GM18873 (cell line): ENCODE results near the gene ARPC4.

Experiments used
- ATAC-seq: cut with Tn5 transposase; IDR thresholded peaks from one replicate; pipeline ENCODE4 v1.9.1; 2021; ENCODE audit warnings: mild to moderate bottlenecking, moderate library complexity, moderate number of reproducible peaks; ENCODE audit not compliant: unreplicated experiment, low FRiP score

Gene ARPC4

DNA sequence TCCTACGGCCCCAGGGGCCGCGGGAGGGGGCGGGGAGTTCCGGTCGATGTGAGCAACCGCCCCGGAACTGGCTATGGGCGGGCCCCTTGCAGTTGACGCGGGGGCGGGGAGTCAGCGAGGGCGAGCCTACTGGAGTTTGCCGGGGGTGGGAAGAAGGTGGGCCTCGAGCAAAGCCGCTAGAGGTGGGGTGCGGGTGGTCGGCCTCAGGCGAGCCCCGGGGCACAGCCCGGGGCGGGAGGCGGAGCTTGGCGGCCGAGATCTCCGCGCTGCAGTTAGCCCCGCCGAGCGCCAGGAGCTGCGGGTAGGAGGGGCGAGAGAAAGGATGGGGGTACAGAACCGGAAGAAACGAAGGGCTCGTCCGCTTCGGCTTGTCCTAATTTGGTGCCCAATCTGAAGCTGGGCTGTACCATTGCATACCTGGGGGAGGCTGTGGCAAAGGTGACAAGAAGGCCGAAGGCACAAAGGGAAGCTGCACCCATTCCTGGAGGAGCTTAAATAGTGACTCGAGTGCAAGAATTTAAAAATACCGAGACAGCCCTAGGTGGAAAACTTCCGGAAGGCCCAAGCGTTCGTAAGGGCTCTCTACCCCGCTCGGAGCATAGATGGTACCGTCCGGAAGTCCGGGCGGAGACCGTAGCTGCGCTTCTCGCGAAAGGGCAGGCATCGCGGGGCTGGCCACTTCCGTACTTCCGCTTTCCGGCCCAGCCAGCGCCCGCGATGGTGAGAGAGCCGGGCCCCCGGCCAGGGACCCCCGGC, at the start of gene ARPC4, which contains the start of gene TADA3:
TSS of gene ARPC4 (plus strand) at position 678 of the 756 bp plus-strand sequence. CDS start at position 718, 40 bp downstream.
TSS of gene TADA3 (minus strand) at position 69 of the 756 bp plus-strand sequence. CDS start 1,007 bp downstream, outside the sequence.
- peak; percentile 80 for ATAC-seq

DNA sequence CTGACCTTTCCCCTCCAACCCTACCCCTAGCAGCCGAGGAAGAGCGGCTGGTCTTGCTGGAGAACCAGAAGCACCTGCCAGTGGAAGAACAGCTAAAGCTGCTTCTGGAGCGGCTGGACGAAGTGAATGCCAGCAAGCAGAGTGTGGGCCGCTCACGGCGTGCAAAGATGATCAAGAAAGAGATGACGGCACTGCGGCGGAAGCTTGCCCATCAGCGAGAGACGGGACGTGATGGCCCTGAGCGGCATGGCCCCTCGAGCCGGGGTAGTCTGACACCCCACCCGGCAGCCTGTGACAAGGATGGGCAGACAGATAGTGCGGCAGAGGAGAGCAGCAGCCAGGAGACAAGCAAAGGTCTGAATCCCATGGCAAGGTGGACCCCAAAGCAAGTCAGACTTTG, 49.3 kb upstream of the ARPC4 start:
- no peak for ATAC-seq

DNA sequence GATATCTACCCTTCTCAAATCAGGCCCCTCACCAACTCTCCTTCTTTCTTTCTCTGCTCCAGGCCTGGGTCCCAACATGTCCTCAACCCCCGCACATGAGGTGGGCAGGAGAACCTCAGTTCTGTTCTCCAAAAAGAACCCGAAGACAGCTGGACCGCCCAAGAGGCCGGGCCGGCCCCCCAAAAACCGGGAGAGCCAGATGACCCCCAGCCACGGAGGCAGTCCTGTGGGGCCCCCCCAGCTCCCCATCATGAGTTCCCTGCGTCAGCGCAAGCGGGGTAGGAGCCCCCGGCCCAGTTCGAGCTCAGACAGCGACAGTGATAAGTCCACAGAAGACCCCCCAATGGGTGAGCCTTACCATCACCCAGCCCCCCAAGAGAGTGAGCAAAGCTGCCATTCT, 48.7 kb upstream of the ARPC4 start:
- ATAC-seq = no peak

DNA sequence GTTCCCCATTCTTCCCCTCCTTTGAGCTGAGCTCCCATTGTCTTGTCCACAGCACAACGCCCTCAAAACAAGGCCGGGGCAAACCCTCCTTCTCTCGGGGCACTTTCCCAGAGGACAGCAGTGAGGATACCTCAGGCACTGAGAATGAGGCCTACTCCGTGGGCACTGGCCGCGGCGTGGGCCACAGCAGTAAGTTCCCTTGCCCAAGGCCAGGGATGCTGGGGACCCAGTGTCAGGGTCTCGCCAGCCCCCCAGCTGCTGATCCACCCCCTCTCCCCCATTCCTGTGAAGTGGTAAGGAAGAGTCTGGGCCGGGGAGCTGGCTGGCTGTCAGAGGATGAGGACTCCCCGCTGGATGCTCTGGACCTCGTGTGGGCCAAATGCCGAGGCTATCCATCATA, 47.4 kb upstream of the ARPC4 start:
- no peak for ATAC-seq

DNA sequence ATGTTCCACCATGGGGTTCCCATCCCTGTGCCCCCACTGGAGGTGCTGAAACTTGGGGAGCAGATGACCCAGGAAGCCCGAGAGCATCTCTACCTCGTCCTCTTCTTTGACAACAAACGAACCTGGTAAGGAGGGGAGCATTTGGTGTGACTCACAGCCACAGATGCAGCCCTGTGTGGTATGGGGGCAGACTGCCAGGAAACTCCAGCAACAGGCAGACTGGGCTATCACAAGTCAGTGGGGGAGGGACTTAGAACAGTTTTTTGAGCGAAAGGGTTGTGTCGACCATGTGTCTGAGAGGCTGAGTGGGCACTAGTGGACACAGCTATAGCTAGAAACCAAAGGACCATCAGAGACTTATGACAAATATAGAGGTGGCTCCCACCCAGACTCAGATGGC, 46.6 kb upstream of the ARPC4 start:
- no peak for ATAC-seq

DNA sequence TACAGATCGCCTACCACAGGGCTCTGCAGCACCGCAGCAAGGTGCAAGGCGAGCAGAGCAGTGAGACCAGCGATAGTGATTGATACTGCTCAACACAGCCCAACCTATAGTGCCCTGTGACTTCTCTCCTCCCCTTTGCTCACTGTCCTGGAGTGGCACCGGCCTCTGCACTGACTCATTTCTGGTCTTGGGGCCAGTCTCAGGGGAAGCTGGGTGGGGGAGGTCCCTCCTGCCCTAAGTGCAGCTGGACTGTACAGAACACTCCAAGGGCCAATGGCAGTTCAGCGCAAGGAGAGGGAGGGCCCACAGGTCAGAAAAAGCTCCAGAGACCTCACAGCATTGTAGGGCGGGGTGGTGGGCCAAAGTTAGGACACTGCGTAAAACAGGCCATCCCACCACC, 45.6 kb upstream of the ARPC4 start:
- no peak for ATAC-seq

DNA sequence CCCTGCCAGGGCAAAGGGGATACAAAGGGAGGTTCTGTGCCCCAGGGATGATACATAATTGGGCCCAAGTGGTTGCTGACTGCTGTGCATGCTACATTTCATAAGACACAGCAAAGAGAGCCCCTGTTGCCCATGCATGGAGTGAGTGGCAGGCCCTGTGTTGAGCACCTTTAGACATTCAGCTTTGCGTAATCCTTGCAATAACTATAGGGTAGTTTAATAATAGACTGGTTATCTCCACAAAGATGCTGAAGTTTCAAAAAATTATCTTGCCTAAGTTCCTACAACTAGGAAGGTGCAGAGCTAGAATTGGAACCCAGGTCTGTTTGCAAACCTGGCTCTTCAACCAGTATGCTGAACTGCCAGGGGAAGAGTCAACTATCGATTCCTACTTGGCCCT, 44.9 kb upstream of the ARPC4 start:
- ATAC-seq = no peak

DNA sequence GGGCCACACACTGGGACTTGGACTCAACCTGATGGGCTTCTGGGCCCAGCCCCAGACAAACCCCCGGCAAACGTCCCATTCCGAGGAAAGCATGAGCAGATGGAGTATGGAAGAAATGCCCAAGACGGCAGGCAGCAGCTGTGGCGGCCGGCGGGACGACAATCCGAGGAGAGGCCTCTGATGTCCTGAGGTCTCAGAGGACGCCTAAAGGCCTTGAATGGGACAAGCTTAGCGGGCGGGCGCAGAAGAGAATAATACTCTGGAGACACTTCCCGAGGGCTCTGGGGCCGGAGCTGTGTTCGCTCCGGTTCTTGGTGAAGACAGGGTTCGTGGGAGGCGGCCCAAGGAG, 43.6 kb upstream of the ARPC4 start:
- ATAC-seq = no peak

DNA sequence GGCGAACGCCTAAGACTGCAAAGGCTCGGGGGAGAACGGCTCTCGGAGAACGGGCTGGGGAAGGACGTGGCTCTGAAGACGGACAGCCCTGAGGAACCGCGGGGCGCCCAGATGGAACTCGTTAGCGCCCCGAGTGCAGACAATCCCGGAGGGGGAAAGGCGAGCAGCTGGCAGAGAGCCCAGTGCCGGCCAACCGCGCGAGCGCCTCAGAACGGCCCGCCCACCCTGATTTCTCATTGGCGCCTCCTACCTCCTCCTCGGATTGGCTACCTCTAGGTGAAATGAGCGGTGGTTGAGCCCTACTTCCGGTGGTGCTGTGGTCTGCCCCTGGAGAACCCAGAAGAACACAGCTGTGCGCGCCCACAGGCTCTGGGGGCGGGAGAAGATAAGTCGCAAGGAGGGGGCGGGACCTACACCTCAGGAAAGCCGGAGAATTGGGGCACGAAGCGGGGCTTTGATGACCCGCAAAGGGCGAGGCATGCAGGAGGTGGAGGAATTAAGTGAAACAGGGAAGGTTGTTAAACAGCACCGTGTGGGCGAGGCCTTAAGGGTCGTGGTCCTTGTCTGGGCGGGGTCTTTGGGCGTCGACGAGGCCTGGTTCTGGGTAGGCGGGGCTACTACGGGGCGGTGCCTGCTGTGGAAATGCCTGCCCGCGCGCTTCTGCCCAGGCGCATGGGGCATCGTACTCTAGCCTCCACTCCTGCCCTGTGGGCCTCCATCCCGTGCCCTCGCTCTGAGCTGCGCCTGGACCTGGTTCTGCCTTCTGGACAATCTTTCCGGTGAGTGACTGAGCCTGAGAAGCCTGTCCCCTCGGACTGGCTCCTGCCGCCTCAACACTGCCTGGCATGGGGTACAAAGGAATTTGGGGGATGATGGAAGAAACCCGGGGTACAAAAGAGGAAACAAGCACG, 43.0 kb upstream of the ARPC4 start, which contains the start of gene OGG1:
TSS of gene OGG1 (plus strand) at position 308 of the 911 bp plus-strand sequence. CDS start at position 643, 335 bp downstream.
- ATAC-seq = peak; percentile 72

DNA sequence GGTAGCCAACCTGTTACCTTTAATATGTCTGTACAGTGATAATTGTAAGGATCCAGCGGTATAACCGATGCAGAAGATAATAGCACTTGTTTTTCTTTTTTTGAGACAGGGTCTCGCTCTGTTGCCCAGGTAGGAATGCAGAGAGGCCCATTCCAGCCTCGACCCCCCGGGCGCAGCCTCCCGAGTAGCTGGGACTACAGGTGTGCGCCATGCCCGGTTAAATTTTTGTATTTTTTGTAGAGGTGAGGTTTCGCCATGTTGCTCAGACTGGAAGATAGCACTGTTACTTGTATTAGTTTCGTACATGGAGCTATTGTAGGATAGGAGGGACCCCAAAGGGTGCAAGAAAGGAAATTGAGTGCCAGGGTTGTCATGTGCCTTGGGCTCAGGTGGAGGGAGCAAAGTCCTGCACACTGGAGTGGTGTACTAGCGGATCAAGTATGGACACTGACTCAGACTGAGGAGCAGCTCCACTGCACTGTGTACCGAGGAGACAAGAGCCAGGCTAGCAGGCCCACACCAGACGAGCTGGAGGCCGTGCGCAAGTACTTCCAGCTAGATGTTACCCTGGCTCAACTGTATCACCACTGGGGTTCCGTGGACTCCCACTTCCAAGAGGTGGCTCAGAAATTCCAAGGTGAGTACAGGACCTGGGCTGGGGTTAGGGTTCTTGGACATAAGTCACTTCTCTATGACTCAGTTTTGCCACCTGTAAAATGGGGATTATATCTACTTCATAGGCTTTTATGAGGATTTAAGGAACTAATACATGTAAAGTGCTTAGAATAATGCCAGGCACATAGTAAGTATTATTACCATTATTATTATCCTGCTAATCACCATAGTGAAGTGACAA, 42.1 kb upstream of the ARPC4 start:
- ATAC-seq = no peak

DNA sequence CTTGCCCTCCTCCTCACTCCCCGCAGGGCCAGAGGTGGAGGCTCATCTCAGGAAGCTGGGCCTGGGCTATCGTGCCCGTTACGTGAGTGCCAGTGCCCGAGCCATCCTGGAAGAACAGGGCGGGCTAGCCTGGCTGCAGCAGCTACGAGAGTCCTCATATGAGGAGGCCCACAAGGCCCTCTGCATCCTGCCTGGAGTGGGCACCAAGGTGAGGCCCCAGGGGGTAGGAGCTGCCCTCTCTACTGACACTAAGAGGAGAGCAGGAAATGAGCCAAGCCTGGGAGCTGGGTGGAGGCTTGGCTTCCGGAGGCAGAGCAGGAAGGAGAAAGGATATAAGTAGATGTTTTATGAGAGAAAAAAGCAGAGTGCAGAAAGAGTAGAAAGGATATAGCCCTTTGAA, 38.2 kb upstream of the ARPC4 start:
- no peak for ATAC-seq

DNA sequence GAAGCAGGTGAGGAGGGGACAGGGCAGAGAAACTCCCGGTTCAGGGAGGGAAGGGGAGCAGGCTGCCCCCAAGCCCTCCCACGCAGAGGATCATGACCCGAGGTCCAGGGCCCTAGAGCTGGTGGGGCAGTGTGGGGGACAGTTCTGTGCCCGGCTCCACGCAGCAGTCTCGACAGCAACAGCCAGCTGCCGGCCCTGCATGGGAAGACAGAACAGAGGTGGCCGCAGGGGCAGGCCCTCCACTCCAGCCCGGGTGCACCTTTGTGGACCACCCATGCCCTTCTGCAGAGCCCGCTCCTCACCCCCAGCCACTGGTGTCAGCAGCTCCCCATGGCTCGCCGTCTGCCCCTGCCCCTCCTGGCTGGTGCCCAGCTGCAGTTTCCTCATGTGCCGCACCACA, 35.5 kb upstream of the ARPC4 start:
- no peak for ATAC-seq

DNA sequence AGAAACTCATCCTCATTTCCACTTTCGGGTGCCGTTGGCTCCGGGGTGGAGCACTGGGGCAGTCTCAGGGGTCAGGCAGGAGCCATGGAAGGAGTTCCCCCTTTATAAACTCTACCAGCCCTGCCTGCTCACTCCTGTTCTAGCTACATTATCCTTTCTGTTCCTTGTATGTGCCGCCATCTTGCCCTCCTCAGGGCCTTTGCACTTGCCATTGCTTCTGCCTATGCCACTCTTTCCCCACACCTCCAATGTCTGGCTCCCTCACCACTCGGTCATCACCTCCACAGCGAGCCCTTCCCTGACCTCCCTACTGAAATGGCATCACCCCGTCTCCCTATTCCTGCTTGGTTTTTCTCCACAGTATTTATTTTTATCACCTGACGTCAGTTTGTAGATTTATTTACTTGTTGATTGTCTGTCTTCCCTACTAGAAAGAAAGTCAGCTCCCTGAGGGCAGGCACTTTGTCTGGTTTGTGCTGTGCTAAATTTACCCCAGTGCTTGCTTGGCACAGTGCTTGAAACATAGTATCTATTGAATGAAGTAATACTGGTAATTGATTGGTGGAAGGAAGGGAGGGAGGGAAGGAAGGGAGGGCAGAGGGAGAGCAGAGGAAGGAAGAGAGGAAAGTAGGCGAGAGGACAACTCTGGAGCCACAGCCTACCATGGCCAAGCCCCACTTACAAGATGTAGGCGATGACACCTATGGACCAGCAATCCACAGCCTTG, 31.9 kb upstream of the ARPC4 start:
- no peak for ATAC-seq

DNA sequence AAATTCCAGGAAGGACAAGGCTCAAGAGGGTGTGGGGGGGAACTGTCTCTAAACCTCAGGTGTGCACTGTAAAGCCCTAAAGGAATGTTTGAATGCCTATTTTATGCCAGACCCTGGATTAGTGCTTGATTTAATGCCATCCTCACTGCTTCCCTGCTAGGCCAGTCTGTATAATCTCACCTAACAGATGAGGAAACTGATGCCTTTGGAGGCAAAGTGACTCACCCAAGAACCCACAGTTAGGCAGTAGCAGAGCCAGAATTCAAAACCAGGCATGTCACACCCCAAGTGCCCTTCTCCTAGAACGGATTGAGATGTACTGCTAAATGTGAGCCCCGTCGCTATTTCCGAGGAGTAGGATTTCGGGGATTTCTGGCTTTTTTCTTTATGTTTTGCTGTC, 31.0 kb upstream of the ARPC4 start:
- ATAC-seq = no peak

DNA sequence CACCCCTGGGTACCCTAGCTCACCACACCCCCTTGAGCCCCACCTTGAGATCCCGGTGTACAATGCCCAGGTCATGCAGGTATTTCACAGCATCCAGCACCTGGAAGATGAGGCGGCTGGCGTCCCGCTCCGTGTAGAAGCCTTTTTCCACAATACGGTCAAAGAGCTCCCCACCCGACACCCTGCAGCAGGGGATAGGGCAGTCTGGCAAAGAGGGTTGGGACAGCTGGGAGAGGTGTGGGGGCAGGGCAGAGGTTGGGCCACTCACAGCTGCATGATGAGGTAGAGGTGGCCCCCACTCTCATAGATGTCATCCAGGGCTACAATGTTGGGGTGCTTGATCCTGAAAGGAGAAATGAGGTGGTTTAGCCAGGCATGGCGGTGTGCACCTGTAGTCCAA, 30.0 kb upstream of the ARPC4 start:
- no peak for ATAC-seq

DNA sequence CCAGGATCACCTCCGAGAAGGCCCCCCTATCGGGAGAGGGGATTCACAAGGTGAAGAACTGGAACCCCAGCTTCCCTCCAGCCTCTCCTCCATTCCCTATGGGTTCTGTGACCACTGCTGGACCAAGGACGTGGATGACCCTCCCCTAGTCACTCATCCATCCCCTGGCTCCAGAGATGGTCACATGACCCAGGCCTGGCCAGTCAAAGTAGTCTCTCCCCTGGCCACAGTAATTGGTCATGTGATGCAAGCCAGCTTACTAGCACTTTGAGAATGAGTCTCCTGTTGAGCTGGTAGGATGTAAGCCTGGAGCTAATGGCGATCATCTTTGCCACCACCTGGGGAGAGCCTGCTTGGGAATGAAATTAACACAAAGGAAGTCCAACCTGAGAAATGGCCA, 27.0 kb upstream of the ARPC4 start:
- ATAC-seq = no peak

DNA sequence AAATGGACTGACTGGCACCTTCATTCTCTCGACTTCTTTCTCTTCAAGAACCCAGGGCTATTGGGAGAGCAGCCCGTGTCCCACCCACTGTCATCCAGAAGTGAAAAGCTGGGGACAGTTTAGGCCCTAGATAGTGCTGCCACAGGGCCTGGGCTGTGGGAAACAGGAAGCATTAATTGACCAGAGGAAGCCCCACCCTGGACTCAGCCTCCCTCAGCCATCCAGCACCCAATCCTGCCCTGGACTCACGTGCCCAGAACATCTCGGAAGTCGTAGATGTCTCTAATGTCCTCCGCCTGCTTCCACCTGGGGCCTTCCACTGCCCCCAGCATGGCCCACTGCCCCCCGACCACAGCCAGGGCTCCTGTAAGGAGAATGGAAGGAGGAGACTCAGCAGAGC, 25.5 kb upstream of the ARPC4 start:
- no peak for ATAC-seq

DNA sequence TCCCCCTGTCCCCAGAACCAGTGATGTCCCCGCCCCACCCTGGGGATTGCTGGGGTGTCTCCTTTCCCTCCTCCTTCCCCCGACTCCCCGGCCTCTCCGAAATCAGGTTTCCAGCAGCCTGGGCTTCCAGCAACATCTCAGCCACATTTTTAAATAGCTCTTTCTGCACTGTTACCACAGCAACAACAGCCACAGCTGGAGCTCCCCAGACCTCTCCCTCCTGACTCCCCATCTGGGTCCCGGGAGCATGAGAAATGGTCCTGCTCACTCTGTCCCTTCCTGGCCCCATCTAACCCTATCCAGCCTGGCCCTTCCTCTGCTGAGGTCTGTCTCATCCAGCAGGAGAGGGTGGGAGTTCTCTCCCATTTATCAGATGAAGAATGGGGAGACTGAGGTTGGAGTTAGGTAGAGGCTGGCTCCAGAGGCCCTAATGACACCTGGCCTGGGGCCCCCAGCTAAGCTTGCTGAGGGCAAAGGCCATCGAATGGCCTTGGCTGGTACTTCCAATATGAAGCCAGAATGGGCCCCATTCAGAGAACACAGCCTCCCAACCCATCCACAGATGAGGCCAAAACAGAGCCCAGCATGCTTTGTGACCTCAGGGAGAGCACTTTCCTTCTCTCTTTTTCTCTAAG, 24.6 kb upstream of the ARPC4 start:
- ATAC-seq = no peak

DNA sequence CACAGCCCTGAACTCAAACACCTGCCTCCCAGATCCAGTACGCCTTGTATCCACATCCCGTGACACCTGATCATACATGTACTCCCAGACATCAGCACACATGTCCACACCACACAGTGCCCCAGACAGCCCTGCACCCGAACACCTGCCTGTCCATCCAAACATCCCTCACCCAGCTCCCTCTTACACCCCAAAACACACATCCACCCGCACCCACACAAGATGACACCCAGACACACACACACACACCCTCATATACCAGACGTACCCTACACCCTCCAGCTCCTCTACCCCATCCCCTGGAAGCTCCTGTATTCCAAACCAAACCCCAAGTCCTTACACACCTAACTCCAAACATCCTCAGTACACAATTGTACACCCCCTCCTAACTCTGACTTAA, 23.9 kb upstream of the ARPC4 start:
- no peak for ATAC-seq
